Hematopoietic multipotent progenitor cell treated with erythropoietin and hydrocortisone succinate and interleukin-3 and kit ligand, for 6 days (in vitro differentiated cells): Measurements from ENCODE around the gene ELK3.
A peak's percentile ranks its signal among the peaks of the same experiment; 100 is the strongest.
"Not testable (repeated sequence)": the region's sequence is repeated elsewhere in the genome, so short reads cannot be mapped to it uniquely, and the experiment has no call there.

Experiments used
- DNase-seq: peaks from one replicate; pipeline ENCODE4 v3.0.0-alpha.2; 2015

ELK3 gene

DNA sequence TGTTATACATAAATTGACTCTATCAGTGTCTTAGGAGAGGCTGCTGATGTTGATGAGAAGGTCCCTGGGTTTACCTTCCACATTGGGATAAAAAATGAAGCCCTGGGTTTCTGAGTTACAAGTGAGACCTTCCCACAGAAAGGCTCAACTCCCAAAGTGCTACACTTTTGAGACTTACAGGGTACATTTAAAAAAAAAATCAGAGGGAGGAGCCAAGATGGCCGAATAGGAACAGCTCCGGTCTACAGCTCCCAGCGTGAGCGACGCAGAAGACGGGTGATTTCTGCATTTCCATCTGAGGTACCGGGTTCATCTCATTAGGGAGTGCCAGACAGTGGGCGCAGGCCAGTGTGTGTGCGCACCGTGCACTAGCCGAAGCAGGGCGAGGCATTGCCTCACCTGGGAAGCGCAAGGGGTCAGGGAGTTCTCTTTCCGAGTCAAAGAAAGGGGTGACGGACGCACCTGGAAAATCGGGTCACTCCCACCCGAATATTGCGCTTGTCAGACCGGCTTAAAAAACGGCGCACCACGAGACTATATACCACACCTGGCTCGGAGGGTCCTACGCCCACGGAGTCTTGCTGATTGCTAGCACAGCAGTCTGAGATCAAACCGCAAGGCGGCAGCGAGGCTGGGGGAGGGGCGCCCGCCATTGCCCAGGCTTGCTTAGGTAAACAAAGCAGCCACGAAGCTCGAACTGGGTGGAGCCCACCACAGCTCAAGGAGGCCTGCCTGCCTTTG is 121.7 kb downstream of the ELK3 start:
- DNase-seq: peak; percentile 39

GRCh38 chr12:96317801-96318200 is 123.6 kb downstream of the ELK3 start:
- not testable (repeated sequence) for DNase-seq
